Measurements from ENCODE around the gene OBSCN. TPM values are rescaled to one million over a fixed set of nuclear protein-coding genes. Genes with fewer than 3 reads are reported as not detected.

The OBSCN gene
- total and polyA plus RNA-seq, 2 of the 4 experiments (the other 2 are of a cell fraction) = 4.1 to 9.5 TPM

- ATAC-seq (ENCODE audit: low read depth) (no peak), DNase-seq (no peak)
- Histone ChIP-seq H4K20me1 (ENCODE audit: insufficient read depth, low read length) (no peaks in the 10 kb centered on the region), H3K4me3 (ENCODE audit: insufficient read depth, low read depth, low read length) (no peak overlapping the region), H2BK5ac (ENCODE audit: low read depth, low read length, poor library complexity, severe bottlenecking) (no peak overlapping the region), H2AK5ac (ENCODE audit: low read depth, low read length) (no peak overlapping the region), H2BK20ac (ENCODE audit: low read depth, low read length) (no peak overlapping the region), H2BK15ac (ENCODE audit: low read depth, low read length) (no peak overlapping the region), H2AFZ (replicated peaks; ENCODE audit: low read length, poor library complexity) (no peak overlapping the region), H3K79me1 (ENCODE audit: low read depth in 1 of 2, low read length in 2 of 2) (no peaks in the 10 kb centered on the region), H3K27me3 (ENCODE audit: control insufficient read depth, insufficient read depth, low read length) (no peaks in the 10 kb centered on the region), H3K18ac (ENCODE audit: low read depth, low read length) (no peak overlapping the region), H4K91ac (ENCODE audit: insufficient read depth, low read depth, low read length) (no peak overlapping the region), H2BK120ac (ENCODE audit: low read depth, low read length) (no peak overlapping the region), H2AK9ac (replicated peaks; ENCODE audit: low read depth, low read length, poor library complexity) (no peak overlapping the region), H3K4me1 (ENCODE audit: control insufficient read depth, insufficient read depth, low read length) (no peaks in the 10 kb centered on the region), H3K36me3 (ENCODE audit: control insufficient read depth, insufficient read depth, low read length) (peaks cover 52% of the 10 kb centered on the region), H3K27ac (ENCODE audit: insufficient read depth, low read length) (no peak overlapping the region), H3K56ac (ENCODE audit: extremely low read depth, insufficient read depth, low read length) (no peak overlapping the region), H3K9me1 (ENCODE audit: insufficient read depth, low read length) (no peaks in the 10 kb centered on the region; the same call in 1 of the 2 replicates), H3K14ac (replicated peaks; ENCODE audit: low read depth, low read length) (no peak overlapping the region), H3K23ac (ENCODE audit: low read depth, low read length) (no peak overlapping the region), H4K8ac (ENCODE audit: low read depth in 2 of 2, low read length in 2 of 2) (no peak overlapping the region), H3K9me3 (ENCODE audit: control insufficient read depth, insufficient read depth, low read length) (peaks cover 41% of the 10 kb centered on the region), H3K4me2 (ENCODE audit: low read depth, low read length) (no peak overlapping the region), H4K5ac (ENCODE audit: low read depth, low read length) (no peak overlapping the region), H3K9ac (ENCODE audit: low read depth, low read length) (no peak overlapping the region), H3K4ac (ENCODE audit: low read depth, low read length) (no peak overlapping the region)
- in situ Hi-C loops (cut with MboI; ENCODE audit: low sequenced_read_pairs) (no loop called here), intact Hi-C loops (cut with micrococcal nuclease) (no loop called here), dilution Hi-C loops (cut with HindIII; ENCODE audit: low sequenced_read_pairs, unreplicated experiment) (no loop called here)
- 100% methylated on average over 1 of the region's 3 CpGs; no CpG with 5 or more reads in 1 of the 2 experiments for WGBS, 2 experiments (ENCODE audit: extremely low coverage in 2 of 2, insufficient read length in 1 of 2)
- BruUV-seq (replicated peaks) = no TSS peak
- POLR2A ChIA-PET (ENCODE audit: unreplicated experiment) = interaction anchor here (0.6 kb wide), 1 partner anchor 16 kb away, joined by 3 read pairs; no protein-coding TSS in a partner anchor
- no peak for TF ChIP-seq CEBPB (IDR thresholded peaks at IDR 0.05; ENCODE audit: low read depth, low read length)
- no peak for TF ChIP-seq MXI1 (IDR thresholded peaks at IDR 0.05; ENCODE audit: borderline replicate concordance, low read depth, low read length)
- TF ChIP-seq CTCF (conservative IDR thresholded peaks at IDR 0.05; ENCODE audit: low read depth, low read length) = no peak
- no peak for TF ChIP-seq ELK1 (IDR thresholded peaks at IDR 0.05; ENCODE audit: borderline replicate concordance, low read depth, low read length)
- TF ChIP-seq SMC3 (IDR thresholded peaks at IDR 0.05; ENCODE audit: low read depth, low read length) = no peak
- TF ChIP-seq RFX5 (IDR thresholded peaks at IDR 0.05; ENCODE audit: low read depth, low read length) = no peak
- TF ChIP-seq RCOR1 (IDR thresholded peaks at IDR 0.05; ENCODE audit: insufficient replicate concordance, low read length) = no peak
- no peak for TF ChIP-seq BHLHE40 (IDR thresholded peaks at IDR 0.05; ENCODE audit: low read depth, low read length)
- TF ChIP-seq CHD1 (IDR thresholded peaks at IDR 0.05; ENCODE audit: low read depth, low read length) = no peak
- TF ChIP-seq FOS (IDR thresholded peaks at IDR 0.05; ENCODE audit: low read depth, low read length) = no peak
- TF ChIP-seq MAZ (IDR thresholded peaks at IDR 0.05; ENCODE audit: borderline replicate concordance, low read depth, low read length) = no peak
- TF ChIP-seq RAD21 (IDR thresholded peaks at IDR 0.05; ENCODE audit: low read length) = no peak
- no peak for TF ChIP-seq MAFK (IDR thresholded peaks at IDR 0.05; ENCODE audit: low read depth, low read length)
- TF ChIP-seq POLR2A (IDR thresholded peaks at IDR 0.05; ENCODE audit: low read depth, low read length) = no peak
- CTCF ChIA-PET = no interaction called here
These were observed 37.3 kb downstream of the OBSCN start for GRCh38 chr1:228245111-228245510.
